Measurements from ENCODE around the gene LRRC74A. TPM values are rescaled to one million over a fixed set of nuclear protein-coding genes. Genes with fewer than 3 reads are reported as not detected.

The LRRC74A gene
- total RNA-seq, 2 experiments from 2014 or later, result not detected

DNA sequence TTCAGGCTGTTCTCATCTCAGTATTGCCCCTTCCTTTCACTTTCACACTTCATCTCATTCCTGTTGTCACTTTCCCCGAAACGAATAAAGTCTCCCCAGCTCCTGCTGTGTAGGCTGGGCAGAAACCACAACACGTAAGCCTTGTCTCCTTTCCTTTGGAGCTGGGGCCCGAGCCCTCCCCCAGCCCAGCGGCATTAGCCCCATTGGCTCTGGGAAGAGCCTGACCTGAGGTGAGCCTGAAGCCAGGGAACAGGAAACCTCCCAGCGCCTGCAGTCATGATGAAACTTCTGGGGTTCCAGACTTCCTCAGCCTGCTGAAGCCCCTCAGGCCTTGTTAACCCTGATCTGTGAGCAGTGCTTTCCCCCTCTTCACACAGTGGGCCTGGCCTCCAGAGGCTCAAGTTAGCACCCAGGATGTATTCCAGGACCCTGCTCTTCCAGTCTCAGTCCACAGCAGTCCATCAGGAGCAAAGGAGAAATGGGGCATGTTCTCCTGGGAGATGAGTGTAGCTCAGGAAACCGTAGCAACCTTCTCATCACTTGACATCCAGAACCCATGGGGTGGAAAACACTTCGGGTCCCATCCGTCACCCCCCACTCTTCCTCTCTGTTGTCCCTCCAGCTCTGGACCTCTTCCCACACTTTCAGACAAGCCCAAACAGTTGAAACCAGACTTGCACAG lies 43.2 kb upstream of the LRRC74A start:
- DNase-seq, result peak; percentile 55
- ChIA-PET CTCF (interaction anchor here (0.5 to 7.3 kb wide), 8 partner anchors 13 to 90 kb away, joined by 3 to 158 read pairs (median 16); partner anchors contain the start of genes ANGEL1 and VASH1), POLR2A (interaction anchor here (1.6 kb wide), 1 partner anchor 14 kb away, joined by 4 read pairs; no protein-coding TSS in a partner anchor)
- no peaks in the 10 kb centered on the region for H3K9me3 Mint-ChIP-seq
- peaks cover 31% of the 10 kb centered on the region for H3K4me1 Mint-ChIP-seq (ENCODE audit: low read depth)
- H3K27ac Mint-ChIP-seq, result peak overlapping the region; percentile 81
- no peaks in the 10 kb centered on the region for H3K27me3 Mint-ChIP-seq
- H3K4me3 Mint-ChIP-seq, result no peak overlapping the region
- intact Hi-C loops (cut with micrococcal nuclease), result loop anchor here (1.0 kb wide), 1 partner anchor 15 kb away; no protein-coding TSS in a partner anchor
- H3K36me3 Mint-ChIP-seq, result peaks cover 7% of the 10 kb centered on the region

DNA sequence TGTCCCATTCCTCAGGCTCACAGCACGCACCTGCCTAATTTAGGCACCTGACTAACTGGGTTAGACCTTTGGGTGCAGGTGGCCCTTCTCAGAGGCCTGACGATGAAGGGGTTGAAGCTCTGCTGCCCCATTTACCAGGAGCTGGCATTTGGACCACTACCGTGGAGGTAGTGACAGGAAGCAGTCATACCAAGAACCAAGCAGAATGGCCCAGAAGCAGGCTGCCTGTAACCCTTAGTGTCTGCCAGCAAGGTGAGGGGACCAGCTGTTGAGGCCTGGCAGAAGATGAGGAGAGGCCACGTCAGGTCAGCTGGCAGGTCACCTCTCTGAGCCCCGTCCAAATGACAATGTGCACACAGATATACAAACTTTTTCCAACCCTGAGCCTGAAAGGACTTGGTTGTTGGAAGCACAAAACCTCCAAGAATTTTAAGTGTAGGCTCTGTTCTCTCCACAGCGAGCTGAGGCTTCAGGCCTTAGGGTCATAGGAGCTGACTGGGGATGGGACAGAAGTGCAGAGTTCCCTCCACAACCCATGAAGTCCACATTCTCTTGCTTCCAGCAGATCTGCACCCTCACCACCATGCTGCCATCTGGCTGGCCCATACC lies 41.8 kb upstream of the LRRC74A start:
- Mint-ChIP-seq H3K27ac (no peak overlapping the region), H3K4me3 (no peak overlapping the region)
- CTCF ChIA-PET, result interaction anchor here (0.6 to 7.3 kb wide), 16 partner anchors 9 to 311 kb away, joined by 3 to 158 read pairs (median 13); partner anchors contain the start of genes ANGEL1 and VASH1

DNA sequence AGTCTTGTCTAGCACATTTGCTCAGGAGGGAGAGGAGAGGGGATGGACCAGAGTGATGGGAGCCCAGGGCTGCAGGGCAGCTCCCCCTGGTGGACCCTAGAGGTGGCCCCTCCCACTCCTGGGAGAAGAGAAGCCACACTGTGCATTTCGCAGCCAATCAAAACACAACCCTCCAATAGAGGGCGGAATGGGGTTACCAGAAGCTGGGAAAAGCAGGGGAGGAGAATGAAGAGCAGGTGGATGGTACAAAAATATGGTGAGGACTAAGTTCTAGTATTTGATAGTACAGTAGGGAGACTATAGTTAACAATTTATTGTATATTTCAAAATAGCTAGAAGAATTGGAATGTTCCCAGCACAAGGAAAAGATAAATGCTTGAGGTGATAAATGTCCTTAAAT lies 41.3 kb upstream of the LRRC74A start:
- Mint-ChIP-seq H3K27me3 (no peaks in the 10 kb centered on the region), H3K4me1 (ENCODE audit: low read depth) (peaks cover 31% of the 10 kb centered on the region), H3K27ac (no peak overlapping the region), H3K9me3 (no peaks in the 10 kb centered on the region), H3K4me3 (no peak overlapping the region), H3K36me3 (peaks cover 10% of the 10 kb centered on the region)
- ChIA-PET CTCF (interaction anchor here (0.6 to 7.3 kb wide), 19 partner anchors 9 to 310 kb away, joined by 3 to 158 read pairs (median 6); partner anchors contain the start of genes ANGEL1 and VASH1), POLR2A (interaction anchor here (1.1 kb wide), 1 partner anchor 311 kb away, joined by 3 read pairs; no protein-coding TSS in a partner anchor)
- intact Hi-C loops (cut with micrococcal nuclease), result loop anchor here (1.0 to 2.0 kb wide), 2 partner anchors 24 to 75 kb away; partner anchors contain the start of gene VASH1
- DNase-seq, result peak; percentile 81

More for the DNA sequence above, 41.8 kb upstream of the LRRC74A start:
- peaks cover 31% of the 10 kb centered on the region for H3K4me1 Mint-ChIP-seq (ENCODE audit: low read depth)
- intact Hi-C loops (cut with micrococcal nuclease), result loop anchor here (1.0 to 2.0 kb wide), 2 partner anchors 24 to 74 kb away; partner anchors contain the start of gene VASH1
- POLR2A ChIA-PET, result interaction anchor here (1.1 kb wide), 1 partner anchor 312 kb away, joined by 3 read pairs; no protein-coding TSS in a partner anchor
- no peaks in the 10 kb centered on the region for H3K9me3 Mint-ChIP-seq
- peaks cover 10% of the 10 kb centered on the region for H3K36me3 Mint-ChIP-seq
- H3K27me3 Mint-ChIP-seq, result no peaks in the 10 kb centered on the region
- peak; percentile 5 for DNase-seq

DNA sequence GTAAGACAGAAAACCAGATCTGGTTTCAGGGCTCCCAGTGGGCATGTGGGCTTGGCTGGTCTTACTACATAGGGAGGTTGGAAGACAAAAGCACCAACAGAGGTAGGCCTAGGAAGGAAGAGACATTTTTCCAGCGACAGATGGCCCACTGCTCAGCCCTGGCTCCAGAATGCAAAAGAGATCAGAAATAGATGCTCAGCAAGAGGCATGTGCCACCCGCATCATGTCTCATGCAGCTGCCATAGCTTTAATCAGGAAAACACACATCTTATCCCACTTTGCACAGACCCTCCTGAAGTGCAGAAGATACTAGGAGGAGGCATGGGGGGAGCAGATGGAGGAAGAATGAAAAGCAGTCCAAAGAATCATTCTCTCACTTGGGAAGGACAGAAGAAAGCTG lies 39.6 kb upstream of the LRRC74A start:
- ChIA-PET POLR2A (no interaction called here), CTCF (interaction anchor here (3.1 to 7.3 kb wide), 2 partner anchors 24 to 76 kb away, joined by 27 to 158 read pairs; partner anchors contain the start of gene ANGEL1)
- Mint-ChIP-seq H3K27ac (no peak overlapping the region), H3K9me3 (no peaks in the 10 kb centered on the region), H3K4me1 (ENCODE audit: low read depth) (peaks cover 31% of the 10 kb centered on the region), H3K36me3 (peaks cover 12% of the 10 kb centered on the region), H3K4me3 (no peak overlapping the region), H3K27me3 (no peaks in the 10 kb centered on the region)
- no peak for DNase-seq
- intact Hi-C loops (cut with micrococcal nuclease), result no loop called here

DNA sequence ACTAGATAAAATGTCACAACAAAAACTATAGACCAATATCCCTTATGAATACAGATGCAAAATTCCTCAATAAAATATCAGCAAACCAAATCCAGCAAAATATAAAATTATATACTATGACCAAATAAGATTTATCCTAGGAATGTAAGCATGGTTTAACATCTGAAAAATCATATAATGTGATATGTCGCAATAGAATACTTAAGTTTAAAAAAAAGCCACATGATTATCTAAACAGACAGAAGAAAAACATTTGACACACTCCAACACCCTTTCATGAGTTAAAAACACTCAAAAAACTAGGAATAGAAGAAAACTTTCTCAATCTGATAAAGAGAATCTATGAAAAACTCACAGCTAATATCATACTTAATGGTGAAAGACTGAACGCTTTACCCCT lies 33.8 kb upstream of the LRRC74A start:
- H3K9me3 Mint-ChIP-seq, result no peaks in the 10 kb centered on the region
- no peak overlapping the region for H3K27ac Mint-ChIP-seq
- H3K4me3 Mint-ChIP-seq, result no peak overlapping the region
- intact Hi-C loops (cut with micrococcal nuclease), result no loop called here
- DNase-seq, result no peak
- no peaks in the 10 kb centered on the region for H3K27me3 Mint-ChIP-seq
- ChIA-PET POLR2A (no interaction called here), CTCF (no interaction called here)
- H3K4me1 Mint-ChIP-seq (ENCODE audit: low read depth), result no peaks in the 10 kb centered on the region
- H3K36me3 Mint-ChIP-seq, result peaks cover 19% of the 10 kb centered on the region

DNA sequence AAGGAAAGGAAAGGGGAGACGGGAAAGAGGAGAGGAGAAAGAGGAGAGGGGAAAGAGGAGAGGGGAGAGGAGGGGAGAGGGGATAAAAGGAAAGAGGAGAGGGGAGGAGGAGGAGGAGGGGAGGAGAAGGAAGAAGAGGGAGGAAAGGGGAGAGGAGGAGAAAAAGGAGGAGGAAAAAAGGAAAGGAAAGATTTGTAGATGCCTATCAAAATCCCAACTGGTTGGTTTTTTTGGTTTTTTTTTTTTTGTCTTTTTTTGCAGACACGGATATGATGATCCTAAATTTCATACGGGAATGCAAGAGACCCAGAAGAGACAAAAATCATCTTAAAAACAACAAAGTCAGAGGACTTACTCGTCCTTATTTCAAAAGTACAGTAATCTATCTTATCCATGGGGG lies 32.9 kb upstream of the LRRC74A start:
- ChIA-PET POLR2A (no interaction called here), CTCF (no interaction called here)
- Mint-ChIP-seq H3K9me3 (no peaks in the 10 kb centered on the region), H3K4me1 (ENCODE audit: low read depth) (no peaks in the 10 kb centered on the region), H3K27ac (no peak overlapping the region), H3K27me3 (no peaks in the 10 kb centered on the region), H3K36me3 (peaks cover 22% of the 10 kb centered on the region), H3K4me3 (no peak overlapping the region)
- intact Hi-C loops (cut with micrococcal nuclease), result no loop called here
- no peak for DNase-seq

DNA sequence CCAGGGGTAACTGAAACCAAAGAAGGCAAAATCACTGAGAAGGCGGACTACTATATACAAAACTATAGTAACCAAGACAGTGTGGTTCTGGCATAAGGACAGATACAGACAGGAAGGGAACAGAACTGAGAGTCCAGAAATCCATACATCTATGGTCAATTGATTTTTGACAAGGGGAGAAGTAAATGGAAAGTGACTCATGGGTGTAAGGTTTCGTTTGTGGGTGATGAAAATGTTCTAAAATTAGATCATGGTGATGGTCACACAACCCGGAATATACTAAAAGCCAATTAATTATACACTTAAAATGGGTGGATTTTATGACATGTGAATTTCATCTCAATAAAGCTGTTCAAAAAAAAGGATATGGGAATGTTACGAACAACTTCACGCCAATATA lies 32.3 kb upstream of the LRRC74A start:
- no peaks in the 10 kb centered on the region for H3K9me3 Mint-ChIP-seq
- DNase-seq, result no peak
- H3K4me3 Mint-ChIP-seq, result no peak overlapping the region
- POLR2A ChIA-PET, result no interaction called here
- no peaks in the 10 kb centered on the region for H3K27me3 Mint-ChIP-seq
- intact Hi-C loops (cut with micrococcal nuclease), result no loop called here
- no peaks in the 10 kb centered on the region for H3K4me1 Mint-ChIP-seq (ENCODE audit: low read depth)
- no peak overlapping the region for H3K27ac Mint-ChIP-seq
- peaks cover 20% of the 10 kb centered on the region for H3K36me3 Mint-ChIP-seq
- CTCF ChIA-PET, result no interaction called here

DNA sequence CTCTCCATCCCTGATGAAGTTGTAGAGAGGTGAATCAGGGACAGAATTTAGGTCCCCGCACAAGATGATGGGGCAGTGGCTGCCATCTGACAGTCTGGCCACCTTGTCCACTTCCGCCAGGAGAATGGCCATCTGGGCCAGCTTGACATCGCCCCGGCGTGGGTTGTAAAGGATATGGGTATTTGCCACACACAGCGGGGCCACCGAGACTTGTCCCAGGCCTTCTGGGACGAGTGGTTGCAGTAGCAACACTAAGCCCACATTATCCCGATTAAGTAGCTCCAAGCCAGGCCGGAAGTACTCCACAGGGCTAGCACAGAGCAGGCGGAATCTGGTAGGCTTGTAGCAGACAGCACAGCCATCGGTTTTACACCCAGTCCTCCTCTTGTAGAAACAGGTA lies 19.8 kb upstream of the LRRC74A start:
- peaks cover 42% of the 10 kb centered on the region for H3K36me3 Mint-ChIP-seq
- no peak overlapping the region for H3K4me3 Mint-ChIP-seq
- H3K27me3 Mint-ChIP-seq, result no peaks in the 10 kb centered on the region
- H3K4me1 Mint-ChIP-seq (ENCODE audit: low read depth), result peaks cover 17% of the 10 kb centered on the region
- intact Hi-C loops (cut with micrococcal nuclease), result no loop called here
- ChIA-PET CTCF (interaction anchor here (2.1 to 3.1 kb wide), 2 partner anchors 22 to 96 kb away, joined by 8 to 18 read pairs; no protein-coding TSS in a partner anchor), POLR2A (no interaction called here)
- H3K27ac Mint-ChIP-seq, result no peak overlapping the region
- H3K9me3 Mint-ChIP-seq, result no peaks in the 10 kb centered on the region
- DNase-seq, result no peak

DNA sequence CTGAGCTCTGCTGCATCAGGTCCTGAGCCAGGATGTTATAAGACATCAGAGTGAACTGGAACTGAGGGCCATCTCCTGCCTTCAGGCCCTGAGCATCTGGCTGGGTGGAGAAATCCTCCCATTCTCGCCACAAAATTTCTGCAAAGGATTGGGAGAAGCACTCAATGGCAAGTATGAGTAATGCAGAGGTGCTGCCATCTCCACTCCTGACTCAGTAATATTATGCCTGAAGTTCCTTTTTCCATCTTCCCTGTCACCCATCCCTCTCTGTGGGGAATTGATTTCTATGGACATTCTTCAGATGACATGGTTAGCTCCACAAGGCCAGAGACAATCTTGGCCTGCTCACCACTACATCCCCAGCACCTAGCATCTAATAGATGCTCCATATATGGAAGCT lies 18.2 kb upstream of the LRRC74A start:
- Mint-ChIP-seq H3K4me1 (ENCODE audit: low read depth) (peaks cover 20% of the 10 kb centered on the region), H3K36me3 (peaks cover 34% of the 10 kb centered on the region), H3K27ac (no peak overlapping the region), H3K27me3 (no peaks in the 10 kb centered on the region), H3K9me3 (no peaks in the 10 kb centered on the region), H3K4me3 (no peak overlapping the region)
- POLR2A ChIA-PET, result no interaction called here
- CTCF ChIA-PET, result interaction anchor here (1.4 kb wide), 1 partner anchor 97 kb away, joined by 5 read pairs; no protein-coding TSS in a partner anchor
- DNase-seq, result no peak
- intact Hi-C loops (cut with micrococcal nuclease), result no loop called here

DNA sequence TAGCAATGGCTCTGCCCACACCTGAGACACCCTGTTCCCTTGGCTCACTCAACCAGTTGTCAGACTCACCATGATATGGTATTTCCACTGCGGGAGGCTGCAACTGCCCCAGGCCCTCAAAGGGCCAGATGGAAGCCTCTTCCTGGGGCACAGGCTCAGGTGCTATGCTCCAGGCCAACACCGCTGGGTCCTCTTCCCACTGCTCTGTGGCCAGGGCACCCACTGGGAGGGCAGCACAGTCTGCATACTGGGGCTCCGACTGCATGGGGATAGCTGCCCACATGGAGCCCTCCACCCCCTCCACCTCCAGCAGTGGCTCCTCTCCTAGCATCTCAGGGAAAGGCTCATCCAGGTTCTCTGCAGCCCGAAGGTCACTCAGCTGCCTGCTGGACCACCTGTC lies 17.2 kb upstream of the LRRC74A start:
- POLR2A ChIA-PET, result no interaction called here
- no peaks in the 10 kb centered on the region for H3K27me3 Mint-ChIP-seq
- CTCF ChIA-PET, result interaction anchor here (4.2 to 4.7 kb wide), 2 partner anchors 23 to 99 kb away, joined by 27 to 70 read pairs; no protein-coding TSS in a partner anchor
- no peaks in the 10 kb centered on the region for H3K9me3 Mint-ChIP-seq
- intact Hi-C loops (cut with micrococcal nuclease), result no loop called here
- DNase-seq, result no peak
- peaks cover 19% of the 10 kb centered on the region for H3K4me1 Mint-ChIP-seq (ENCODE audit: low read depth)
- H3K36me3 Mint-ChIP-seq, result peaks cover 27% of the 10 kb centered on the region
- H3K27ac Mint-ChIP-seq, result no peak overlapping the region
- H3K4me3 Mint-ChIP-seq, result no peak overlapping the region

DNA sequence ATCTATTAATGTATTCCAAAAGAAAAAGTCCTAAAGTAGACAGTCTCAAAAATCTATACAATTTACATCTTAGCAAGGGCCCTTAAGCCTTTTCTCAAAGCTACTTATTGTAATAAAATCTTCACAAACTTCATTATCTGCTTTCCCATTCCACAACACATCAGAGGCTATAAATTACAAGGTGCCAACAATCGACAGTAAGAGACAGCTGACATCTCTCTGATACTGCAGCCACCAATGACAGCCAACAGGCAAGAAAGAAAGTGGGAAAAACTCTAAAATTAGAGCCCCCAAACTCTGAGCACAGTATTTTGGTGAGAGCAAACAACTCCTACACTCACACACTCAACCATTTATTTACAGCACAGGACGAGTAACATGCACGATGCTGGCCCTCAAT lies 15.7 kb upstream of the LRRC74A start:
- ChIA-PET POLR2A (interaction anchor here (0.9 to 1.1 kb wide), 2 partner anchors 42 to 288 kb away, joined by 3 read pairs; no protein-coding TSS in a partner anchor), CTCF (interaction anchor here (0.7 to 4.7 kb wide), 4 partner anchors 25 to 107 kb away, joined by 4 to 70 read pairs (median 17); no protein-coding TSS in a partner anchor)
- H3K36me3 Mint-ChIP-seq, result peaks cover 19% of the 10 kb centered on the region
- DNase-seq, result no peak
- peak overlapping the region; percentile 92 for H3K4me3 Mint-ChIP-seq
- intact Hi-C loops (cut with micrococcal nuclease), result loop anchor here (2.0 to 5.0 kb wide), 3 partner anchors 42 to 647 kb away; partner anchors contain the start of genes AHSA1 and VIPAS39
- peak overlapping the region; percentile 45 for H3K27ac Mint-ChIP-seq
- H3K4me1 Mint-ChIP-seq (ENCODE audit: low read depth), result peaks cover 19% of the 10 kb centered on the region
- H3K27me3 Mint-ChIP-seq, result no peaks in the 10 kb centered on the region
- no peaks in the 10 kb centered on the region for H3K9me3 Mint-ChIP-seq

DNA sequence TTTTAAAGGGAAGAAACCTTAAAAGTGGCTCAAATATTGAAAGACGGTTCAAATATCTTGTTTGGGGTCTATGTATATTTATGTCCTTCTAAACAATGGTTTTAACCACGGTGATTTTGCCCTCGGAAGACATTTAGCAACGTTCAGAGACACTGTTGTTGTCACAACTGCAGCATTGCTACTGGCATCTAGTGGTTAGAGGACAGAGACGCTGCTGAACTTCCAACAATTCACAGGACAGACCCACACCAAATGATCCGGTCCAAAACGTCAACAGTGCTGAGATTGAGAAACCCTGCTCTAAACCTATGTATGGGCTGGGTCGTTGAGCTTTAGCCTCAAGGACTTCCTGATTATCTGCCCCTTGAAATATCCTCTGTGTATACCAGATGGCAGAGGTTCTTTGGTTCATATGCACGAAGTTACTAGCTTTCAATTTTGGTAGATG lies 15.2 kb upstream of the LRRC74A start:
- POLR2A ChIA-PET, result interaction anchor here (0.5 to 1.1 kb wide), 3 partner anchors 42 to 608 kb away, joined by 3 read pairs; no protein-coding TSS in a partner anchor

More for the DNA sequence above, 15.2 kb upstream of the LRRC74A start:
- no peaks in the 10 kb centered on the region for H3K9me3 Mint-ChIP-seq
- H3K27ac Mint-ChIP-seq, result peak overlapping the region; percentile 13
- peak overlapping the region; percentile 92 for H3K4me3 Mint-ChIP-seq
- H3K27me3 Mint-ChIP-seq, result no peaks in the 10 kb centered on the region
- H3K36me3 Mint-ChIP-seq, result peaks cover 17% of the 10 kb centered on the region
- peaks cover 19% of the 10 kb centered on the region for H3K4me1 Mint-ChIP-seq (ENCODE audit: low read depth)
- DNase-seq, result peak; percentile 29
- CTCF ChIA-PET, result interaction anchor here (0.7 to 4.7 kb wide), 7 partner anchors 9 to 107 kb away, joined by 4 to 70 read pairs (median 5); partner anchors contain the start of gene VASH1
- intact Hi-C loops (cut with micrococcal nuclease), result loop anchor here (1.0 to 5.0 kb wide), 4 partner anchors 42 to 646 kb away; partner anchors contain the start of genes AHSA1 and VIPAS39
